HG03575 (cell line): Measurements from ENCODE around the gene ST8SIA6.

Source experiments
- ATAC-seq: cut with Tn5 transposase; IDR thresholded peaks from one replicate; pipeline ENCODE4 v1.9.1; 2021; ENCODE audit not compliant: unreplicated experiment, insufficient number of reproducible peaks, low FRiP score; ENCODE audit errors: extremely low read depth

The ST8SIA6 gene

GRCh38 chr10:17429490-17429889 lies 24.9 kb downstream of the ST8SIA6 start:
- no peak for ATAC-seq

- peak; percentile 55 for ATAC-seq
These were observed 25.9 kb downstream of the ST8SIA6 start for GRCh38 chr10:17428351-17429097.

- no peak for ATAC-seq
These were observed 26.6 kb downstream of the ST8SIA6 start for GRCh38 chr10:17427666-17428350.

- ATAC-seq, result no peak
These were observed 27.2 kb downstream of the ST8SIA6 start for GRCh38 chr10:17427201-17427600.

GRCh38 chr10:17426263-17426750 lies 28.1 kb downstream of the ST8SIA6 start:
- no peak for ATAC-seq

GRCh38 chr10:17425584-17426262 lies 28.7 kb downstream of the ST8SIA6 start:
- no peak for ATAC-seq

GRCh38 chr10:17423632-17424186 lies 30.7 kb downstream of the ST8SIA6 start:
- ATAC-seq, result no peak

GRCh38 chr10:17422931-17423330 lies 31.5 kb downstream of the ST8SIA6 start:
- ATAC-seq, result no peak

GRCh38 chr10:17418249-17418648 lies 36.1 kb downstream of the ST8SIA6 start:
- ATAC-seq, result no peak

GRCh38 chr10:17416442-17417211 lies 37.8 kb downstream of the ST8SIA6 start:
- no peak for ATAC-seq

- ATAC-seq, result no peak
These were observed 39.2 kb downstream of the ST8SIA6 start for GRCh38 chr10:17415046-17415658.

GRCh38 chr10:17414484-17414883 lies 39.9 kb downstream of the ST8SIA6 start:
- no peak for ATAC-seq

- no peak for ATAC-seq
These were observed 40.5 kb downstream of the ST8SIA6 start for GRCh38 chr10:17413876-17414275.

GRCh38 chr10:17412323-17412722 lies 42.1 kb downstream of the ST8SIA6 start:
- no peak for ATAC-seq

- no peak for ATAC-seq
These were observed 43.5 kb downstream of the ST8SIA6 start for GRCh38 chr10:17410907-17411306.

GRCh38 chr10:17409170-17409733 lies 45.1 kb downstream of the ST8SIA6 start:
- no peak for ATAC-seq

- ATAC-seq, result no peak
These were observed 47.3 kb downstream of the ST8SIA6 start for GRCh38 chr10:17407047-17407446.
